ENCODE results near the gene IL1RAP. TPM values are rescaled to one million over a fixed set of nuclear protein-coding genes. Genes with fewer than 3 reads are reported as not detected.
A peak's percentile ranks its signal among the peaks of the same experiment; 100 is the strongest.

Gene IL1RAP
- total RNA-seq, 1 donor from 2014 or later: 8.2 TPM

DNA sequence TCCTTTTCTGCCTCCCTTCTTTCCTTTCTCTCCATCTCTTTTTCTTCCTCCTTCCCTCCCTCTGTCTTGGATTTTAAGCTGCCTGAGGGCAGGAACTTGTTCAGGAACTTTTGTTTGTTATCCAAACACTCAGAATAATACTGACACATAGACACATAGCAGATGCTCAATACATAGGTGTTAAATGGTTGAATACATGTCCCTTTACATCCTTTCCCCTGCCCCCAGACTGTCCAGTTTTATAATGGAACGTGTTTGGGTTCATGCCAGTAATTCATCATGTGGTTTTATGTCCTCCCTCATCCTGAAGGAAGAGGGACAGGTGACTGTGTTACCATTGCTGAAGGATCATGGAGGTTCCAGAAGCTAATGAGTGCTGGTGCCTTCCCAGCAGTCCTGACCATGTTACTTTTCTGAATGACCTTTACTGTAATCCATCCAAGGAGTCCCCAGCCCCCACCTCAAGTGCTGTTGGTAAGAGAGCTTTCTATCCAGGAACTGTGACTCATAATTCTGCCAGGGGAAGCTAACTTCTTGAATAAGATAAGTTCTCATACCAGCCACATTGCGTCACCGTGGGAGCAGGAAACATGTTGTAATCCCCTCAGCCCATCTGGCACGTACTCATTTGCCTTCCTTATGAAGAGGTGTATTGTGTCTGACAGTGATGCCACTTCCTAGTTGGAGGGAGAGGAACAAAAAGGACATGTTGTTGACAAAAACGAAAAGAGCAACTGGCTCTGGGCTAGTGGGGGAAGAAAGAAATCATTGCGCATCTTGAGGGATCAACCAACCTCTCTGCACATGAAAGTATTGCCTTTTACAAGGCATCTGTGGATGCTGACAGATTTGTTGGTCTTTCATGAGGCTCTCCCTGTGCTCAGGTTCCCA, 52.4 kb downstream of the IL1RAP start:
- H3K27me3 Mint-ChIP-seq: no peaks in the 10 kb centered on the region
- TF ChIP-seq, protein P1, sequence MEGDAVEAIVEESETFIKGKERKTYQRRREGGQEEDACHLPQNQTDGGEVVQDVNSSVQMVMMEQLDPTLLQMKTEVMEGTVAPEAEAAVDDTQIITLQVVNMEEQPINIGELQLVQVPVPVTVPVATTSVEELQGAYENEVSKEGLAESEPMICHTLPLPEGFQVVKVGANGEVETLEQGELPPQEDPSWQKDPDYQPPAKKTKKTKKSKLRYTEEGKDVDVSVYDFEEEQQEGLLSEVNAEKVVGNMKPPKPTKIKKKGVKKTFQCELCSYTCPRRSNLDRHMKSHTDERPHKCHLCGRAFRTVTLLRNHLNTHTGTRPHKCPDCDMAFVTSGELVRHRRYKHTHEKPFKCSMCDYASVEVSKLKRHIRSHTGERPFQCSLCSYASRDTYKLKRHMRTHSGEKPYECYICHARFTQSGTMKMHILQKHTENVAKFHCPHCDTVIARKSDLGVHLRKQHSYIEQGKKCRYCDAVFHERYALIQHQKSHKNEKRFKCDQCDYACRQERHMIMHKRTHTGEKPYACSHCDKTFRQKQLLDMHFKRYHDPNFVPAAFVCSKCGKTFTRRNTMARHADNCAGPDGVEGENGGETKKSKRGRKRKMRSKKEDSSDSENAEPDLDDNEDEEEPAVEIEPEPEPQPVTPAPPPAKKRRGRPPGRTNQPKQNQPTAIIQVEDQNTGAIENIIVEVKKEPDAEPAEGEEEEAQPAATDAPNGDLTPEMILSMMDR (conservative IDR thresholded peaks at IDR 0.05): no peak
- no peaks in the 10 kb centered on the region for H3K4me1 Mint-ChIP-seq (ENCODE audit: unreplicated experiment)
- no peaks in the 10 kb centered on the region for H3K9me3 Mint-ChIP-seq
- no peak overlapping the region for H3K4me3 Mint-ChIP-seq
- no peak for DNase-seq (ENCODE audit: extremely low spot score, unreplicated experiment)
- H3K27ac Mint-ChIP-seq: peak overlapping the region; percentile 5
- H3K36me3 Mint-ChIP-seq: no peaks in the 10 kb centered on the region

GRCh38 chr3:190568036-190568435, 54.2 kb downstream of the IL1RAP start:
- H3K4me1 Mint-ChIP-seq (ENCODE audit: unreplicated experiment): no peaks in the 10 kb centered on the region
- no peak overlapping the region for H3K27ac Mint-ChIP-seq
- TF ChIP-seq, protein P1 (conservative IDR thresholded peaks at IDR 0.05): no peak
- no peak overlapping the region for H3K4me3 Mint-ChIP-seq
- no peaks in the 10 kb centered on the region for H3K9me3 Mint-ChIP-seq
- H3K36me3 Mint-ChIP-seq: no peaks in the 10 kb centered on the region
- no peak for DNase-seq (ENCODE audit: extremely low spot score, unreplicated experiment)
- H3K27me3 Mint-ChIP-seq: no peaks in the 10 kb centered on the region

GRCh38 chr3:190574473-190574872, 60.6 kb downstream of the IL1RAP start:
- no peak for DNase-seq (ENCODE audit: extremely low spot score, unreplicated experiment)
- H3K27me3 Mint-ChIP-seq: no peaks in the 10 kb centered on the region
- no peaks in the 10 kb centered on the region for H3K4me1 Mint-ChIP-seq (ENCODE audit: unreplicated experiment)
- TF ChIP-seq, protein P1 (conservative IDR thresholded peaks at IDR 0.05): no peak
- no peaks in the 10 kb centered on the region for H3K9me3 Mint-ChIP-seq
- no peak overlapping the region for H3K4me3 Mint-ChIP-seq
- H3K27ac Mint-ChIP-seq: no peak overlapping the region
- no peaks in the 10 kb centered on the region for H3K36me3 Mint-ChIP-seq

DNA sequence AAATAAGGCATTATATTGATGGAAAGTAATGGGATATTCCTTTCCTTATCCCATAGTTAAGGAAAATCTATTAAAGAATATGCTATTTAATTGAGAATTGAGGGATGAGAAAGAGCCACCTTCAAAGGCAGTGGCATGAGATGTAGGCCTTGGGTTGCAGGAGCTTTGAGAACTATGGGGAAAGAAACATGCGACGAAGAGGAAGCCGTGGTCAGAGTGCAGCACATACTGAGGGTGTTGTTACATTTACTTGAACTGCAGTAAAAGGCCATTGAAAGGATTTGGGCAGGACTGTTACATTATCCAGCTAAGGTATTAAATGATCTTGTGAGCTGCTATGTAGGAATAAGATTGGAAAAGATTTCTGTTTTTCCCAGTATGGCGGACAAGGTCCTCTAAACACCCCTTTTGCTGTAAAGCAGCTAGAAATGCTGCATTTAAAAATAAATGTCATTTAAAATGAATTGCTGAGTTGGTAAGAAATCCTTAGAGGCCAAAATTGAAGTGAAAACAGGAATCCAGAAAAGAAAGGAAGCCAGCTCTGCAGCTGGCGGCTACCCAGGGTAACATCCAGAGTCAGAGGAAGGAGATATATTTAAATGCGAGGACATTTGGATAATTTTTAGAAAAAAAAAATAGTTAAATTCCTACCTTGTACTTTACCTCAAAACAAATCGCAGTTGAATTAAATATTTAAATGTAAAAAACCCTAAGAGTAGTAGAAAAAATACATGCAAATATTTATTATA, 61.7 kb downstream of the IL1RAP start:
- no peaks in the 10 kb centered on the region for H3K36me3 Mint-ChIP-seq
- H3K4me1 Mint-ChIP-seq (ENCODE audit: unreplicated experiment): no peaks in the 10 kb centered on the region

DNA sequence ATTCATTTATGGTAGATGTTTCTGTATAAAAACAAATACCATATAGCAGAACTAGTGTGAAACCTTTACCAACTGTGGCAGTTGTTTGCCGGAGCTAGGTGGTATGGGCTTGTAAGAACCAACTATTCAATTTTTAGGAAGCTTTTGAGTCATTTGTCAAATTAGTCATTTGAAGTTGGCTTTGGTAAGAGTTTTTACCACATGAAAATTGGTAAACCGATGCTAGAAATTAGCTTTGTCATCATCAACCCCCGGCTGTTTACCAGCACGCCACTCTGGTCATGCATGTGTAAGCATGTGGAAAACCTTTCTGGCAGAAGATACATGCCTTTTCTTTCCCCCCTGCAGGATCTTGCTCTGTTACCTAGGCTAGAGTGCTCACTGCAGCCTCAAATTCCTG, 63.3 kb downstream of the IL1RAP start:
- TF ChIP-seq, protein P1 (conservative IDR thresholded peaks at IDR 0.05): no peak

More for the DNA sequence above, 61.7 kb downstream of the IL1RAP start:
- DNase-seq (ENCODE audit: extremely low spot score, unreplicated experiment): no peak
- Mint-ChIP-seq H3K27ac (no peak overlapping the region), H3K9me3 (no peaks in the 10 kb centered on the region), H3K4me3 (no peak overlapping the region), H3K27me3 (no peaks in the 10 kb centered on the region)
- TF ChIP-seq, protein P1 (conservative IDR thresholded peaks at IDR 0.05): no peak

More for the DNA sequence above, 63.3 kb downstream of the IL1RAP start:
- no peak for DNase-seq (ENCODE audit: extremely low spot score, unreplicated experiment)
- Mint-ChIP-seq H3K9me3 (no peaks in the 10 kb centered on the region), H3K4me1 (ENCODE audit: unreplicated experiment) (no peaks in the 10 kb centered on the region), H3K36me3 (no peaks in the 10 kb centered on the region), H3K4me3 (no peak overlapping the region), H3K27me3 (no peaks in the 10 kb centered on the region), H3K27ac (no peak overlapping the region)
